Stimulated activated CD4-positive, alpha-beta T cell treated with anti-CD3 and anti-CD28 coated beads, Interleukin-1b, Interleukin-23, amount 100 ng/mL, for 4 hours (primary cell): Measurements from ENCODE around the gene KLHL26.
A peak's percentile ranks its signal among the peaks of the same experiment; 100 is the strongest.

Experiments used
- DNase-seq, 2 donors: peaks; one replicate each; pipeline ENCODE4 v3.0.0-alpha.2; 2020; ENCODE audit warnings: low read depth in 2 of 2

Gene KLHL26

DNA sequence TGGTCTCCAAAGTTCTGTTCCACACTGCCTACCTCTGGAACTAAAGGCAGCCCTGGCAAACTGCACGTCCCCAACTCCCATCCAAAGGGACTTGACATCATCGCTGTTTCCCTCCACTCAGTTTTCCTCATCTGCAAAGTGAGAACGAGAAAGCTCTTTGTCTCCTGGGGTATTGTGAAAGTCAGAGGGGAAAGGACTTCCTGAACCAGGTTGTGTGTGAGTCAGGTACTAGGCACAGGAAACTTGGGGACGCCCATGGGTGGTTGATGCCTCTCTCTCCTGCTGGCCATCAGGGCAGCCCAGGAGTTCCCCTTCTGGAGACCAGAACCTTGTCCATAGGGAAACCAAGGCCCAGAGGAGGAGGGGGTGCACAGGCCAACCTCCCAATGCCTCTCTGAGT, 35.0 kb upstream of the KLHL26 start:
- DNase-seq: no peak

GRCh38 chr19:18603255-18603957, 33.4 kb upstream of the KLHL26 start:
- no peak for DNase-seq

DNA sequence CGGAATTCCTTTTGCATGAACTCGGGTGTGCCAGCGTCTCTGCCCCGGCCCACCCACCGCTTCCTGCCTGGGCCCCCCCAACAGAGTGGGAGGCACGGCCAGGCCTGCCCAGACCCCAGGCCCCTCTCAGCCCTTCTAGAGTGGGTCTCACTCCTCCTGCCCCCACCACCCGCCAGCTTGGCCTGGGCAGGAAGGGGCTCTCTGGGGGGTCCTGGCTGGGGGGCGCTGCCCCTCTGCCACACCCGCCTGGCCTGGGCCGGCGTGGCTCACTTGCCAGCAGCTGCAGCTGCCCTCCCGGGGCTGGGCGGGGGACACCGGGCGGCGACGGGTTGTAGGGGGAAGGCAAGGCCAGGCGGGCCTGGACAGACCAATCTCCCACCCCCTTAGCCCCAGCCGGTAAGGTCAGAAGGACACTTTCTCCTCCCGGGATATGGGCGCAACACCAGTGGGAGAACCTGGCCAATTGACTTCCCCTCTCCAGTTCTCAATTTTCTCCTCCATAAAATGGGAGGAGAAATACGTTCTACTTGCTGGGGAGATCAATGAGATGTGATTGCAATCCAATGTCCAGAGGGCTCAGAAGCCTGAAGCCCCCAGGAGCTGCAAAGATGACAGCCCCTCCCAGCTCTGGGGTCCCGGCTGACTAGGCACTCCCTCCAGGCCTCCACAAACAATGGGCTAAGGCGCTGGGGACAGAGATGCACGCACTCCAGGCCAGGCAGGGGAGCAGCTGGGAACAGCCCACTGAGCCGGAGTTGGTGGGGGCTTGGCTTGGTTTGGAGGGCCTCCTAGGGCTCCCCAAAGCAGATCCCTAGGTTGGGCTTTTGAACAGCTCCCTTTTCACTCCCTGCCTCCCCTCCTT, 32.6 kb upstream of the KLHL26 start:
- DNase-seq: no peak

GRCh38 chr19:18604820-18605159, 32.0 kb upstream of the KLHL26 start:
- no peak for DNase-seq

DNA sequence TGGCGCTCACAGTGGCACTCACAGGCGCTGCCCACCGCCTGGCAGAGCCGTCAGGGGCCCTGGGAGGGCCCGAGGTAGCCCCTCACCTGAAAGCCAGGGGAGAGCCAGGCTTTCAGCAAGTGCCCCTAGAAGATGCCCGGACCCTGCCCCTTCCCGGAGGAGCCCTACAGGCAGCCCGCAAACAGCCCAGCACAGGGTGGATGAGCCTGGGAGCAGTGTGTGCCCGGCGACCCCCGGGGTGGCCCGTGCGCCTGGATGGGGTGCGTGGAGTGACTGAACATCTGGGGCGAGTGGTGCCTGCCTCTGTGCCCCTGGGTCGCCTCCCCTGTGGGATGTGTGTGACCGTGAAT, 31.7 kb upstream of the KLHL26 start:
- no peak for DNase-seq

DNA sequence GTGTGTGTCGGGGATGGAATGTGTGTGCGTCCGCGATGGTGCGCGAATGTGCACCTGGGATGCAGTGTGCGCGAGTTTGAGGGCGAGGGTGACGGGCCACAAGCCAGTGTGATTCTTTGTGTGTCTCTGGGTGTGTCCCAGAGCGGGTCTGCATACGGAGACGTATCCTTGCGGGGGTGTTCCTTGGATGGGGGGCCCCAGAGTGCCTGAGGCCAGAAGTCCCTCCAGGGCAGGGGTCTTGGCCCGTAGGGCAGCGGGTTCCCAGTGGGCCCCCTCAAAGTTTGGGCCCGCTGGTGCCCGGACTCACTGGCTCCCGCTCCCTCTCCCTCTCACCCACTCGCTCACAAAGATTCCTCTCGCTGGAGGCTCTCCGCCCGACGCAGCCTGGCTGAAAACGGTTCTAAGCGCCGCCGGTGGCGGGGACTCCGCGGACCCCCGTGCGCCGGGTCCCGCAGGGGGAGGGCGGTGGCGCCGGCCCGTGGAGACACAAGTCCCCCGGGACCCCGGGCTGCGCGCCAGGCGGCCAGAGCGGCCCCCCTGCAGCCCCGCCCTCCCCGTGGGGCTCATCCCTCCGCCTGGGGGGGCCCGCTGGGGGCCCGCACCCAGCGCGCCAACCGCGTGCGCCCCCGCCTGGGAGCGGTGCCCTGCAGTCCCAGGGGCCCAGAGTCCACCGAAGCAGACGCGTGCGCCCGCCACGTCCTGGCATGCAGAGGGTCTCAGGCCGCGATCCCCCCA, 31.1 kb upstream of the KLHL26 start:
- DNase-seq: no peak

GRCh38 chr19:18606281-18607225, 30.3 kb upstream of the KLHL26 start, which contains the start of gene CRLF1:
CRLF1 (minus strand) TSS chr19:18606799; CDS start chr19:18606656, 143 bp downstream.
- no peak for DNase-seq

GRCh38 chr19:18607226-18608101, 29.4 kb upstream of the KLHL26 start:
- DNase-seq: no peak

GRCh38 chr19:18608102-18608804, 28.6 kb upstream of the KLHL26 start:
- no peak for DNase-seq

DNA sequence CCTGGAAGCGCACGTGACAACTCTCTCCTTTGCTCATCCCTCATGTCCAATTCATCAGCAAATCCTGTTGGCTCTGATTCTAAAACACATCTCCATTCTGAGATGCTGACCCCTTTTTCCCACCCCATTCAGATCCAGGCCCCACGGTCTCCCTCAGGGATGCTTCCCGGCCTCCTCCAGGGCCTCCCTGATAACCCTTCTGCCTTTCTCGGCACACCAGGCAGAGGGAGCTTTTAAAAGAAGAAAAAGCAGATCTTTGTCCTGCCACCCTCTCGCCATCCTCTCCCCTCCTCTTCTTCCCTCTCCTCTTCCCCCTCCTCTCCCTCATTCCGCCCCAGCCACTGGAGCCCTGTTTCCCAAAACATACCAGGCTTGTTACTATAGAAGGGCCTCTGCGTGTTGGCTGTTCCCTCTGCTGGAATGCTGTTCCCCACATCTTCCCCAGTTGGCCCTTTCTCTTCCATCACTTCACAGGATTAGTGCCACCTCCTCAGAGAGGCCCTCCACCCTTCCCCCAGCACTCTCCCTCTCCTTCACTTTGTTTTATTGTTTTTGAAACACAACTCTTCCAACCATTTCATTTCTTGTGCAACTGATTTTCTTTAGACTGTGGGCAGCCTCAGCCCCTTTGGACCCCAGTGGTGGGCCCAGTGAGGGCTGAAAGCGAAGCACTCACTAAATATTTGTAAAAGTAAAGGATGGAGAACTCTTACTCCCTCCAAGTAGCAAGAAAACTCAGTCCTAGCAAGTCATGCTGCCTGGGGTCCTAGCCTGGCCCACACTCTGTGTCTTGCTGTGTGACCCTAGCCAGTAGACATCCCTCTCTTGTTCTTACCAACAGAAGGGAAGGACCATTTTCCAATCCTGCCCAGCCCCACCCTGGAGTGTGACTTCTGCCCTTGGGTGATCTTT, 27.8 kb upstream of the KLHL26 start:
- DNase-seq: no peak

DNA sequence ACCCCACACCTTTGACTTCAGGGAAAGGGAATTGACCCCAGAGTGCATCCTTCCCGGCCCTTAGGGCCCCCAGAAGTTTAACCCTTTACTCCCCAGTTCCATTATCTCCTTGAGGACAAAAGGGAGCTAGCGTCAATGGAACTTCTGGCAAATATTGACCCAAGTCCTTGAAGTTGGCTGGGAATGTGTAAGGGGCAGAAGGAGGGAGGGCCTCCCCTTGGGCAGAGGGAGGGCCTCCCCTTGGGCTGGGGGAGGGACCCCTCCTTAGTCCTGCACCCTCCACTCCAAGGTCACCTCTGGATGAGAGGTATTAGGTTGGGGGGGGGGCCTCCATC, 27.1 kb upstream of the KLHL26 start:
- DNase-seq: no peak

DNA sequence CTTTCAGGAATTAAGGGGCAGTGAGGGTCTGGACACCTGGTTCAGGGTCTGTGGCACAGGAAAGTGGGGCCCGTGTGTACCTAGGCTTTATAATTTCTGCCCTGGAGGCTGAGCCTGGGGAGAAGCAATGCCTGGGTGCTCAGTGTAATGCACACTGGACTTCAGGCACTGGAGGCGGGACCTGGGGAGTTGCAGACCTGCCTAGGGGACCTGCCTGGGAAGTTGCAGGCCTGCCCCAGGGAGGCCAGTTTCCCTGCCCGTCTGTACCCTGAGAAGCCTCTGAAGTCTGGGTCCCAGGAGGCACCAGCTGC, 26.6 kb upstream of the KLHL26 start:
- no peak for DNase-seq

DNA sequence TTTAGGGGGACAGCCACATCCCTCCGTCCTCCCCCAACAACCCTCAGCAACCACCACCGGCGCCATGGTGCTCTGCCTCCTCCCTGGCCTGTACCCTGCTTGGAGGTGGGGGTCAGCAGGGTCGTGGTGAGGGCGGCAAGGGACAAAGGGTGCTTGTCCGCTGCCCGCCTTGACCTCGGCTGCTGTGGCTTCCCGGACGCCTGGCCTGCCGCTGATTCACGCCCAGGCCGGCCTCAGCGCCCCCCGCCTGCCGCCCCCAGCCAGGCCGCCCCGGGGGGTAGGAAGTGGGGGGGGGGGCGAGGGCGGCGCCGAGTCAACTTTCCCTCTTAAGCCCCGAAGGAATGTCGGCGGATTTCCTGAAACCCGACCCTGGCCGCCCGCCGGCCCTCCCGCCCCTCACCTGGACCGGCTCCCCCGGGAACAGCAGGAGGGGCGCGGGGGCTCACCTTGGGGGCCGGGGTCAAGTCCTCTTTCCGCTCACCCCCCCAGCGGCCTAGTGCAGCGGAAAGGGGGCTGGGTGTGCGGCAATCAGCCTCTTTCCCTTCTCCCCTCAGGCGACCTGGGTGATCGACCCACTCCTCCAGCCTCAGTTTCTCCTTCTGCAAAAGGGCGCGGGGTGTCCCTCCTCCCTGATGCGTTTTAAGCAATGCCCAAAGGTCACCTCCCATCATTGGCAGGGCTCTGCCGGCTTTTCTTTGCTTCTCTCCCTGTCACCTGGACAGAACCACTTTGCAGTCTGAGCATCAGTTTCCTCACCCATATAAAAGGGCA, 26.1 kb upstream of the KLHL26 start:
- no peak for DNase-seq

DNA sequence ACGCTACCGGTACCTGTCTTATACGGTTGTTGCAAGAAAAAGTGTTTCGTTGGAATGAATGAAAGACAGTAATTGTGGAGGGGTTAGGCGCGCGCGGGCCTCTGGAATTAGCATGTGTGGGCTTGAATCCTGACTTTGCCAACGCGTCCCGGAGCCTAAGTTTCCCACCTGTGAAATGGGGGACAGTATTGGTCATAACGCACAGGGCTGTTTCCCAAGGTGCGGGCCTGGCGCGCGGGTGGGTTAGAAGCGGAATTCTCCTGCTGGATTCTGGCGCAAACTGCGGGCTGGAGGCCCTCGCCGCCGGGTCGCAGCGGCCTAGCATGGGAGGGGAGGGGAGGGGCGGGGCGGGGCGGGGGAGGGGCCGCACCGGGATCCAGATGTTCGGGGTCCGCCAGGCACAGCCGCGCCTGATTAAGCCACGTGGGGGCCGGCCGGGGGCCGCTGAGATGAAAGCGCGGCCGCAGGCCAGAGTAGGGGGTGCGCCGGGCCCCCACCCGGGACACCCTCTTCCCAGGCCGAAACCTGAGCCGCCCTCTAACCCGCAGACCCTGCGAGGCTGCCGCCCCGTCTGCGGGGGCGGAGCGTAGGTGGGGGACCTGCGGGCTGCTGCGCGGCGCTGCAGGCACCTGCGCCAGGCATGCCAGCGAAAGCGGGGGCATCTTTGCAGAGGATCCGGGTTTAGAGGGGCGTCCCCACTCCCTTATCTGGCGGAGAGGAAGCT, 25.3 kb upstream of the KLHL26 start:
- DNase-seq: no peak

- DNase-seq: no peak
Observed at GRCh38 chr19:18612051-18612771, 24.6 kb upstream of the KLHL26 start.

DNA sequence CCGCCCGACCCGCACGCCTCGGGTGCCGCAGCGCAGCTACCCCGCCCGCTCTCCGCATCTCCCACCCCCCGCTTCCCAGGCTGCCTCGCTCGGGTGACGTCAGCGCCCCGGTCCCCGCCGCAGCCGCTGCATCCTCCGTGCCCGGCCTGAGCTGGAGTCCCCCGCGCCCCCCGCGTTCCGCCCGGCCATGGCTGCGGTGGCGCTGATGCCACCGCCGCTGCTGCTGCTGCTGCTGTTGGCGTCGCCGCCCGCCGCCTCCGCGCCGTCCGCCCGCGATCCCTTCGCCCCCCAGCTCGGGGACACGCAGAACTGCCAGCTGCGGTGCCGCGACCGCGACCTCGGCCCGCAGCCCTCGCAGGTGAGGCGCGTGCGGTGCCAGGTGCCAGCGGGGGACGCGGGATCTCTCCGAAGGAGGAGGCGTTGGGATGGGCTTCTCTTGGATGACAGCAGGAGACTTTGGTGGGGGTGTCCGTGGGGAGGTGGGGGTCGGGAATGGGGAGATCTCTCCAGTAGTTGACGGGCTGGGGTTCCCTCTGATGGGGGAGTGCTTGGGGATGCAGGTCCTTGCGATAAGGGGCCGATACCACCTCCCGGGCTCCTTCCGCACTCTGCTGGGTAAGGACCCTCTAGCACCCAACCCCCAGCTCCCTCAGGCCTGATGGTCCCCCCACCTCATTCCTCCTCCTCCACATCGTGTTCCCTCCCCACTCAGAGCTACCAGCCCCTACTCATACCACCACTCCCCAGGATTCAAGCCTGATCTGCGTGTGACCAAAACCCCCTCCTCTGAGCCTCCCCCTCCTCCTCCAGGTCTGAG, 23.8 kb upstream of the KLHL26 start, which contains the start of gene TMEM59L:
TMEM59L (plus strand) TSS at position 99 of the 817 bp plus-strand sequence; CDS start at position 188, 89 bp downstream.
- DNase-seq: peak in 1 of 2 donors; percentile 47
